Measurements from ENCODE around the gene LAMA2.

LAMA2 gene

DNA sequence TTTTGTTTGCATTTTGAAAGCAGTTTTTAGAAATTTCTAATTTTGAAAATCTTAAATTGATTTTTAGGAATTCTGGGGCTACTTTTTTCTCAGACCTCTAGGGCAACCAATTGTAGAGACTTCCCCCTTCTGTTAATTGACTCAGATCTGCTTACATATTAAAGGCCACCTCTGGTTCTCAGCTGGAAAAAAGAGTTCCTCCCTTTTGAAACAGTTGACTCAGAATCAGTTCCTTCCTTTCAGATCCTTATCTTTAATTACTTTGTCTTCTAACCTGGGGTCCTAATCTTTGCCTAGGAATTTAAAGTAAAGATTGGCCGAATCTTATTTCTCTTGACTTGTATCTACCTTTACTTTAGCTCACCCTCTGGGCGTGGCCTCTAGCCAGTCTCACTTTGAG is 146.8 kb downstream of the LAMA2 start:
- Histone ChIP-seq H3K27ac (peak overlapping the region; percentile 92; the same call in 1 of the 2 replicates), H3K9me3 (ENCODE audit: low read depth, low read length) (0 out of 2 replicates have a peak, but pooled peaks cover 6% of the 10 kb centered on the region), H3K9ac (ENCODE audit: insufficient read length) (no peak overlapping the region), H3K4me3 (peak overlapping the region; percentile 28; the same call in 1 of the 2 replicates), H3K36me3 (ENCODE audit: insufficient read depth, low read length) (no peaks in the 10 kb centered on the region)
- TF ChIP-seq FOXP2 (optimal IDR thresholded peaks at IDR 0.05; ENCODE audit: control extremely low read depth, extremely low read length, insufficient read depth) (no peak), POLR2AphosphoS5 (IDR thresholded peaks at IDR 0.05; ENCODE audit: borderline replicate concordance, low read depth, low read length) (no peak), EZH2 (IDR thresholded peaks at IDR 0.05) (no peak)
- no peak for DNase-seq (ENCODE audit: low read depth, low spot score)

GRCh38 chr6:129030215-129030614 is 147.3 kb downstream of the LAMA2 start:
- Histone ChIP-seq H3K4me3 (peak overlapping the region; percentile 61), H3K9ac (ENCODE audit: insufficient read length) (no peak overlapping the region), H3K9me3 (ENCODE audit: low read depth, low read length) (0 out of 2 replicates have a peak, but pooled peaks cover 3% of the 10 kb centered on the region), H3K27ac (peak overlapping the region; percentile 92), H3K36me3 (ENCODE audit: insufficient read depth, low read length) (no peaks in the 10 kb centered on the region)
- DNase-seq (ENCODE audit: low read depth, low spot score) = no peak
- TF ChIP-seq FOXP2 (optimal IDR thresholded peaks at IDR 0.05; ENCODE audit: control extremely low read depth, extremely low read length, insufficient read depth) = no peak
- no peak for TF ChIP-seq EZH2 (IDR thresholded peaks at IDR 0.05)
- no peak for TF ChIP-seq POLR2AphosphoS5 (IDR thresholded peaks at IDR 0.05; ENCODE audit: borderline replicate concordance, low read depth, low read length)

GRCh38 chr6:129031051-129031599 is 148.2 kb downstream of the LAMA2 start:
- DNase-seq (ENCODE audit: low read depth, low spot score) = peak; percentile 91
- Histone ChIP-seq H3K36me3 (ENCODE audit: insufficient read depth, low read length) (no peaks in the 10 kb centered on the region), H3K9me3 (ENCODE audit: low read depth, low read length) (no peaks in the 10 kb centered on the region), H3K27ac (peak overlapping the region; percentile 92), H3K4me3 (peak overlapping the region; percentile 61), H3K9ac (ENCODE audit: insufficient read length) (no peak overlapping the region)
- TF ChIP-seq FOXP2 (optimal IDR thresholded peaks at IDR 0.05; ENCODE audit: control extremely low read depth, extremely low read length, insufficient read depth) (peak; percentile 81), POLR2AphosphoS5 (IDR thresholded peaks at IDR 0.05; ENCODE audit: borderline replicate concordance, low read depth, low read length) (peak; percentile 34; the same call in 1 of the 2 replicates), EZH2 (IDR thresholded peaks at IDR 0.05) (no peak)

DNA sequence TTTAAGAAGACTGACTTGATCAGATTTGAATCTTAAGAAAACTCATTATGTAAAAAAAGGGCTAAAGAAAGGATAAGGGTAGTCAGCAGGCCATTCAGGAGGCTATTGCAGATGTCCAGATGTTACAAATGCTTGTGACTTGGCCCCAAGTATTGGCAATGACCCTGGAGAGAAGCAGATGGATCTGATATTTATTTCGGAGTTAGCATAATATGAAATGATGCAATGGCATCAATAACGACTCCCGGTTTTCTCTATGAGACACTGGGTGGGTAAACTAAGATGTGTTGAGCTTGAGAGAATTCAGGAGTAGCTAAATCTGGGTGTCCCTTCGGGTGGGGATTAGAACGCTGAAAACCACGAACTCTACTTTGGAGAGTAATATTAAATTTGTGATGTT is 149.7 kb downstream of the LAMA2 start:
- Histone ChIP-seq H3K9me3 (ENCODE audit: low read depth, low read length) (no peaks in the 10 kb centered on the region), H3K4me3 (no peak overlapping the region), H3K9ac (ENCODE audit: insufficient read length) (no peak overlapping the region), H3K36me3 (ENCODE audit: insufficient read depth, low read length) (no peaks in the 10 kb centered on the region), H3K27ac (no peak overlapping the region)
- DNase-seq (ENCODE audit: low read depth, low spot score) = no peak
- no peak for TF ChIP-seq EZH2 (IDR thresholded peaks at IDR 0.05)
- no peak for TF ChIP-seq POLR2AphosphoS5 (IDR thresholded peaks at IDR 0.05; ENCODE audit: borderline replicate concordance, low read depth, low read length)
- TF ChIP-seq FOXP2 (optimal IDR thresholded peaks at IDR 0.05; ENCODE audit: control extremely low read depth, extremely low read length, insufficient read depth) = no peak

GRCh38 chr6:129033180-129033579 is 150.2 kb downstream of the LAMA2 start:
- H3K4me3 ChIP-seq = no peak overlapping the region
- no peak for DNase-seq (ENCODE audit: low read depth, low spot score)
- TF ChIP-seq FOXP2 (optimal IDR thresholded peaks at IDR 0.05; ENCODE audit: control extremely low read depth, extremely low read length, insufficient read depth) (no peak), EZH2 (IDR thresholded peaks at IDR 0.05) (no peak), POLR2AphosphoS5 (IDR thresholded peaks at IDR 0.05; ENCODE audit: borderline replicate concordance, low read depth, low read length) (no peak)
- H3K36me3 ChIP-seq (ENCODE audit: insufficient read depth, low read length) = no peaks in the 10 kb centered on the region
- H3K9me3 ChIP-seq (ENCODE audit: low read depth, low read length) = no peaks in the 10 kb centered on the region
- no peak overlapping the region for H3K27ac ChIP-seq
- no peak overlapping the region for H3K9ac ChIP-seq (ENCODE audit: insufficient read length)

- DNase-seq (ENCODE audit: low read depth, low spot score) = no peak
- TF ChIP-seq EZH2 (IDR thresholded peaks at IDR 0.05) (no peak), POLR2AphosphoS5 (IDR thresholded peaks at IDR 0.05; ENCODE audit: borderline replicate concordance, low read depth, low read length) (no peak), FOXP2 (optimal IDR thresholded peaks at IDR 0.05; ENCODE audit: control extremely low read depth, extremely low read length, insufficient read depth) (no peak)
- Histone ChIP-seq H3K27ac (no peak overlapping the region), H3K36me3 (ENCODE audit: insufficient read depth, low read length) (no peaks in the 10 kb centered on the region), H3K4me3 (no peak overlapping the region), H3K9me3 (ENCODE audit: low read depth, low read length) (no peaks in the 10 kb centered on the region), H3K9ac (ENCODE audit: insufficient read length) (no peak overlapping the region)
Measured at GRCh38 chr6:129033581-129033980, 150.6 kb downstream of the LAMA2 start.

DNA sequence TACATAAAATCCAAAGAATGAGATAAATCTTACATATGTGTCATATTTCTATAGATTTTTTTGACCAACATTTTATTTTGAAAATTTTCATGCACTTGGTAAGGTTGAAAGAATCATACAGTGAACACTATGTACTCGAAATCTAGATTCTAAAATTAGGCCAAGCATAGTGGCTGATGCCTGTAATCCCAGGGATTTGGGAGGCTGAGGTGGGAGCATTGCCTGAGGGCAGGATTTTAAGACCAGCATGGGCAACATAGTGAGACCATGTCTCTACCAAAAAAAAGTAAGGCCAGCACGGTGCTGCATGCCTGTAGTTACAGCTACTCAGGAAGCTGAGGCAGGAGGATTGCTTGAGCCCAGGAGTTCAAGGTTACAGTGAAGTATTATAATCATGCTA is 158.6 kb downstream of the LAMA2 start:
- H3K4me3 ChIP-seq = no peak overlapping the region
- H3K36me3 ChIP-seq (ENCODE audit: insufficient read depth, low read length) = no peaks in the 10 kb centered on the region
- no peak overlapping the region for H3K9ac ChIP-seq (ENCODE audit: insufficient read length)
- H3K27ac ChIP-seq = no peak overlapping the region
- H3K9me3 ChIP-seq (ENCODE audit: low read depth, low read length) = peaks cover 4% of the 10 kb centered on the region; the same call in 1 of the 2 replicates
- no peak for DNase-seq (ENCODE audit: low read depth, low spot score)
- TF ChIP-seq EZH2 (IDR thresholded peaks at IDR 0.05) = no peak

DNA sequence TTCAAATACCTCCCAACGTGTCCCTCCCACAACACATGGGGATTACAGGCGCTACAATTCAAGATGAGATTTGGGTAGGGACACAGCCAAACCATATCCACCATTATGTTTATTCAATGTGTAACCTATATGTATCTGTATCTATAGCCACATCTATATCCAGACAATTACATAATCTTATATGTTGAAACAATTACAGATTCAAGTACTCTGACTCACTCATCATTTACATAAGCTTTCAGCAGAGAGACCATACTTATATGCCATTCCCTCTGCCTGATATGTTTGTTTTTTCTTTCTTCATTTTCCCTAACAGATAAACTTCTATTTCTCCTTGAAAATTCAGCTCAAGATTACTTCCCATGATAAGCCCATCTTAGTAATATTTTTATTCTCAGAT is 163.6 kb downstream of the LAMA2 start:
- Histone ChIP-seq H3K36me3 (ENCODE audit: insufficient read depth, low read length) (no peaks in the 10 kb centered on the region), H3K9ac (ENCODE audit: insufficient read length) (no peak overlapping the region), H3K27ac (no peak overlapping the region), H3K4me3 (no peak overlapping the region), H3K9me3 (ENCODE audit: low read depth, low read length) (peaks cover 4% of the 10 kb centered on the region; the same call in 1 of the 2 replicates)
- no peak for DNase-seq (ENCODE audit: low read depth, low spot score)
- TF ChIP-seq FOXP2 (optimal IDR thresholded peaks at IDR 0.05; ENCODE audit: control extremely low read depth, extremely low read length, insufficient read depth) = no peak
- no peak for TF ChIP-seq POLR2AphosphoS5 (IDR thresholded peaks at IDR 0.05; ENCODE audit: borderline replicate concordance, low read depth, low read length)
- TF ChIP-seq EZH2 (IDR thresholded peaks at IDR 0.05) = no peak

DNA sequence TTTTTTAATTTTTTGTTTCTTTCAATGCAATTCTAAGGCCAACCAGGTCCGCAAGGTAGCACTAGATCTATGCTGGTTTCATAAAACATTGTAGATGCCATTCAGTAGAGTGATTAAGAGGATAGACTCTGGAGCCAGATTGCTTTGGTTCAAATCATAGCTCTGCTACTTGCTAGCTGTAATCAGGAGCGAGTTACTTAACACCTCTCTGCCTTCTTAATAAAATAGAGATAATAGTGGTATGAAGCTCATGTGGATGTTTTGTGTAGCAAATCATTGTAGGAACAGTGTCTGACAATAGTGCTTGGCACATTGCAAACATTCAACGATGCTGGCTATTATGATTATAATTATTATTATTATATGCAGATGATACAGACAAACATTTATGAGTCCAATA is 164.9 kb downstream of the LAMA2 start:
- H3K36me3 ChIP-seq (ENCODE audit: insufficient read depth, low read length) = no peaks in the 10 kb centered on the region
- DNase-seq (ENCODE audit: low read depth, low spot score) = no peak
- no peak overlapping the region for H3K9ac ChIP-seq (ENCODE audit: insufficient read length)
- H3K9me3 ChIP-seq (ENCODE audit: low read depth, low read length) = peaks cover 4% of the 10 kb centered on the region; the same call in 1 of the 2 replicates
- H3K27ac ChIP-seq = no peak overlapping the region
- TF ChIP-seq POLR2AphosphoS5 (IDR thresholded peaks at IDR 0.05; ENCODE audit: borderline replicate concordance, low read depth, low read length) (no peak), EZH2 (IDR thresholded peaks at IDR 0.05) (no peak), FOXP2 (optimal IDR thresholded peaks at IDR 0.05; ENCODE audit: control extremely low read depth, extremely low read length, insufficient read depth) (no peak)
- H3K4me3 ChIP-seq = no peak overlapping the region

All from SK-N-MC (cell line).